SU-DHL-6 (cell line): Measurements from ENCODE around the gene ITFG1.

ENCODE experiments used
- CTCF ChIP-seq: fragments of 200-600 bp; sonication (generic); IDR thresholded peaks from one replicate; pipeline ENCODE4 v1.5.1; 2017; ENCODE audit warnings: antibody characterized with exemption, mild to moderate bottlenecking, low read length, moderate library complexity; ENCODE audit not compliant: insufficient read depth, poor library complexity, severe bottlenecking
- EZH2phosphoT487 ChIP-seq: fragments of 200-600 bp; sonication (generic), shearing (Covaris generic); conservative IDR thresholded peaks from 2 replicates; pipeline ENCODE4 v1.6.1; 2018; ENCODE audit warnings: mild to moderate bottlenecking, antibody characterized with exemption, low read length, moderate library complexity, mixed read lengths

- TF ChIP-seq CTCF (no peak), EZH2phosphoT487 (no peak)
These were observed 19.5 kb upstream of the ITFG1 start for GRCh38 chr16:47480410-47480809.
